ENCODE data around the gene JMJD4.

The JMJD4 gene

GRCh38 chr1:227748496-227749182 is 13.5 kb upstream of the JMJD4 start:
- no peak for DNase-seq

GRCh38 chr1:227747948-227748495 is 12.9 kb upstream of the JMJD4 start:
- DNase-seq = no peak

DNA sequence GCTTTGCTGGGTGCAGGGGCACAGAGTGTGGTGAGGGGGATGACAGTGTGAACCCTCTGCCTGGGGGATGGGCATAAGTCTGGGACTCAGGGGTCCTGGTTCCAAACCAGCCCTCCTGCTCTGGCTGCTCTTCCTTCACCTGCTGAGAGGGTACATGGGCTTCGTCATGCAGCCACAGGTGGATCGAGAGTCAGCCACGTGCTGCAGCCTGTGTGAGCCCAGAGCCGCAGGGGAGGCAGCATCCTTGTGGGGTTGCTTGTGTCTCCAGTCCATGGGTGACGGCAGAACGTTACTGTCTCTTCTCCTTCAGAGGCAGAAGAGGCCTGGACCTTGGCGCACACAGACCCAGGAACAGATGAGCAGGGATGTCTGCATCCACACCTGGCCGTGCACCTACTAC is 12.3 kb upstream of the JMJD4 start:
- no peak for DNase-seq

- no peak for DNase-seq
Measured at GRCh38 chr1:227746676-227747075, 11.6 kb upstream of the JMJD4 start.

DNA sequence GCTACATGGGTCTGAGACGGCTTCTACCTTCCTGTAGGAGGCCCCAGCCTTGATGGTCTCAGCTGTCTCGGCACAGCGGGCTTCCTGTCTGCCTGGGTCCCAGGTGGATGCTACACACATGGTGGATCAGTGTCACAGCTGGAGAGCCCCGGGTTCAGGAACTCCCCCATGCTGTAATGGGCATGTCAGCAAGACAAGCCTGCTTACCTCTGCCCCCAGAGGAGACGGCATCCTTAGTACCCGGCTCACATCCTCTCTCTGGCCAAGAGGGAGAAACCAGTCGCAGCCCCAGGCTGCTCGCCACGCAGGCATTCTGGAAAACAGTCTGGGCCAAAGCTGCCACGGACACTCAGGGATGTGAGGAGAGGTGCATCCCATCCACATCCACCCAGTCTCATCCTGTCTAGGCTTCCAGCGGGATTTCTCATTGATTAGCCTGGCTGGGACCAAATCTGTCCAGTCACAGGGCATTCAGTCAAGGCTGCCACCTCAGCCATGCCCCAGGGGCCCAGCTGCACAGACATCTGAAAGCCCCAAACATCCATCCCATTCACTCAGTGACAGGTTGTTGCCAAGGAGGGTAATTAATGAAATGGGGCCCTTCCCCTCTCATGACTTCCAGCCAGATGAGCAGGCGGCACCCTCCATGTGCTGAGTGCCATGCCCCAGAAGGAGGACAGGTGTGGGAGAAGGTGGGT is 10.6 kb upstream of the JMJD4 start:
- no peak for DNase-seq

DNA sequence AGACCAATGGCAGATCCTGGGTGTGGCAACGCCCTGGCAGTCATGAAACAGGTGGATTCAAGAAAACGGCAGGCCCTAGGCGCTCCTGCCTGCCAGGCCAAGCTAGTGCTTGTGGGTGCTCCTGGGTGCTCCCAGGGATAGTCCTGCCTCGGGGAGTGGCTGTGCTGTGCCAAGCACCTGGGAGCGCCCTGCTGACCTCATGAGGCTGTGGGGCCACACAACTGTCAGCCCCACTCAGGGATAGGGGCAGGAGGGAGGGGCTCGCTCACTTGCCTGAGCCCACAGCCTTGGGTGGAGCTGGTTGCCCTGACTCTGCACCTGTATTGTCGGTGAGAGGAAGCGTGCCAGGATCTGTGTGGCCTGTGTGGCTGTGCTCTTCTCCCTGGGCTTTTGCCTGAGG is 9.6 kb upstream of the JMJD4 start:
- DNase-seq = no peak

DNA sequence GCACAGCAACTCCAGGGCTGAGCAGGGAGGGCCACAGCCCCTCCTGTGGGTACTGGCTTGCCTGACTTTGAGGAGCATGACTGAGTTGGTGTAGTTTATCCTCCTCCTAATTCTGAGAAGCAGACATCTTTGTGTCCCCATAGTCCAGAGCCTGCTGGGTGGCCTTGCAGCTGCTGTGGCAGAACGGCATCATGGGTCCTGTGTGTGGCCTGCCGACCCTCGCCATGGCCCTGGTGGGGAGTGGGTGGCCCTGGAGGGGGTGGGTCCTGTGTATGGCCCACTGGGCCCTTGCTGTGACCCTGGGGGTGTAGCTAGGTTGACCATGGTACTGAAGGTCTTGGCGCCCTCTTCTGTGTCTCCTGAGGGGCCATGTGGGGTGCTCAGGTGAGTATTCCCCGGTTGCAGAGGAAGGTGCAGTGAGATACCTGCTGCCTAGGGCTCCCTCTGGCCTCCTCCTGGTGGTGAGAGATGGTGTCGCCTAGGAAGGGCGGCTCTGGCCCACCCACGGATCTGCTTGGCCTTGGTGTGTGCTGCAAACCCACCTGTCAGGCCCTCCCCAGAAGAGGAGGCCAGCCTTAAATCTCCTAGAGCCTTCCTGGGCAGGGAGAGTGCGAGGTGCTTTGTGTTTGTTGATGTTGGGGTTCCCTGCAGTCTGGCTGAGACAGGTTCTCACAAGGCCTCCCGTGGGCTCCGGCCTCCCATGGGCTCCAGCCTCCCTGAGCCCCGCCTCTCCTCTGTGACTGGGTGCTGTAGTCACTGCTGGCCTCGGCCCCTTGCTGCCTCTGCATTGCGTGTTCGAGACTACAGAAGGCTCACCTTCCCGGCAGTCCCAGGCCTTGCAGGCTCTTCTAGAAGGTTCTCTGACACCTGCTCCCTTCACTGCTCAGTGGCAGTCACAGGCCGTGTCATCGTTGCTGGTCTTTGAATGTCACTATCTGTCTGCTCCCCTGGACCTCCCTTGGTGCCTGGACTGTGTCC is 7.9 kb upstream of the JMJD4 start:
- no peak for DNase-seq

DNA sequence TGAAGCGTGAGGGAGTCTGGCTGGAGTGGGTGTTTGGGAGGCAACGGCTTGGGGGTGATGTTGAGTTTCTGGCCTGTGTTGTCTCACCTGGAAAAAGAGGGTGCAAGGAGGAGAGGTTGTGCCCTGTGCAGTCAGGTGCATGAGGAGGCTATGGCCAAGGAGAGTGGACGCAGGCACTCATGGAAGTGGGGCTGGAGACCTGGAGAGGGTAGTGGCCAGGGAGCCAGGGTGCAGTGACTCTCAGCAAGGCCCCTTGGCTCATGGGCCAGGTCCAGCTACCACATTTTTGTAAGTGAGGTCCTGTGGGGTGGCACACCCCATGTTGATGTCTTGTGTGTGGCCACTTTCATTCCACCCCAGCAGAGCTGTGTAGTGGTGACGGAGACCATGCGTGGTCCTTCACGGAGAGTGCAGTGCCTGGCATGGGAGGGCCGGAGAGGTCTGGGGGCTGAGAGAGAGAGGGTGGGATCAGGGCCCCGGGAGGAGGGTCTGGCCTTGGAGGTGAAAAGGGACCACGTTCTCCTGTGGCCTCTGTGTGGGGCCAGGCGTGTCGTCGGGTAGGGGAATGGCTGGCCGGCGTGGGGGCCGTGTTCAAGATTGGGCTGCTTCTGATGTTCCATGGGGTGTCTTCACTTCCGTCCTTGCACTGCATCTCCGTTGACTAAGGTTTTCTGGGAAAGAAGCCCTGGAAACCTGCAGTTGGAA is 6.2 kb upstream of the JMJD4 start:
- DNase-seq = no peak

- DNase-seq = no peak
Measured at GRCh38 chr1:227740401-227740960, 5.4 kb upstream of the JMJD4 start.

DNA sequence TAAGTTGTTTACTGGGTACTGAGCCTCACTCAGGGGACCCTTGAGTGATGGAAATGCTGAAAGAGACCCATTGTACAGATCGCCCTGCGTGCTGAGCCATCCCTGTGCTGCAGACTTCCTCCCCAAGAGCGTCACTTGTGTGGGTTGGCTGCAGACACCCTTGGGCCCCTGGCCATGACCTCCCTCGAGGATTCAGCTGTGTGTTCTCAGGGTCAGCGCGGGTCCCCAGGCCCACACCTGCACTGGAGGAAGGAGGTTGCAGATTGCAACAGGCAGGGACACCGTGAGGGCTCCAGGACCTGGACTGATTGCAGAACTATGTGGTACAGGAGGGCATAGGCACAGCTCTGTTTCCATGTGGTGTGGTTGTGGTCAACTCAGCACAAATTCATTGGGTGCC is 4.5 kb upstream of the JMJD4 start:
- no peak for DNase-seq

GRCh38 chr1:227738820-227739219 is 3.7 kb upstream of the JMJD4 start:
- DNase-seq = no peak

GRCh38 chr1:227736814-227737432 is 1.8 kb upstream of the JMJD4 start:
- DNase-seq = no peak

DNA sequence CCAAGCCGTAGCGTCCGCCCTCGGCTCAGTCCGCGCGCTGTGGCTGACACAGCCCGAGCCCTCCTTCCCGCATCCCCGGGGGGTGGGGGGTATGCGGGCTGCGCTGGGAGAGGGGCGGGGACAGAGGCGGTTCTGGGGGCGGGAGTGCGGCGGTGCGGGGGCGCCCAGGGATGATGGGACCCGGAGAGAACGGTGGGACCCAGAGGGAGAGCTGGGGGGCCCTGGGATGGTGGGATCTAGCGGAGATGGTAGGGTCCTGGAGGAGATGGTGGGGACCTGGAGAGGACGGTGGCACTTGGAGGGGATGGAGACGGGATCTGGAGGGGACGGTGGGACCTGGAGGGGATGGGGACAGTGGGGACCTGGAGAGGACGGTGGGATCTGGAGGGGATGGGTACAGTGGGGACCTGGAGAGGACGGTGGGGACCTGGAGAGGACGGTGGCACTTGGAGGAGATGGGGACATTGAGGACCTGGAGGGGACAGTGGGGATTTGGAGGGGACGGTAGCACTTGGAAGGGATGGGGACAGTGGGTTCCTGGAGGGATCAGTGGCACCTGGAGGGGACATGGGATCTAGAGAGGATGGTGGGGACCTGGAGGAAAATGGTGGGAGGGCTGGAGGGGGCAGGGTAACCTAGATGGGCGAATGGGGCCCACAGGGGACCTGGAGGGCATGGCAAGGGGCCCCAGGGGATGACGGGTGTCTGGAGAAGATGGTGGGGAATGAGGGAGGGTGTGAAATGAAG is 610 bp upstream of the JMJD4 start:
- no peak for DNase-seq

GRCh38 chr1:227734546-227734855 is 601 bp downstream of the JMJD4 start:
- no peak for DNase-seq

GRCh38 chr1:227733751-227734545 is 1.2 kb downstream of the JMJD4 start:
- no peak for DNase-seq

GRCh38 chr1:227733309-227733705 is 1.8 kb downstream of the JMJD4 start:
- DNase-seq = no peak

DNA sequence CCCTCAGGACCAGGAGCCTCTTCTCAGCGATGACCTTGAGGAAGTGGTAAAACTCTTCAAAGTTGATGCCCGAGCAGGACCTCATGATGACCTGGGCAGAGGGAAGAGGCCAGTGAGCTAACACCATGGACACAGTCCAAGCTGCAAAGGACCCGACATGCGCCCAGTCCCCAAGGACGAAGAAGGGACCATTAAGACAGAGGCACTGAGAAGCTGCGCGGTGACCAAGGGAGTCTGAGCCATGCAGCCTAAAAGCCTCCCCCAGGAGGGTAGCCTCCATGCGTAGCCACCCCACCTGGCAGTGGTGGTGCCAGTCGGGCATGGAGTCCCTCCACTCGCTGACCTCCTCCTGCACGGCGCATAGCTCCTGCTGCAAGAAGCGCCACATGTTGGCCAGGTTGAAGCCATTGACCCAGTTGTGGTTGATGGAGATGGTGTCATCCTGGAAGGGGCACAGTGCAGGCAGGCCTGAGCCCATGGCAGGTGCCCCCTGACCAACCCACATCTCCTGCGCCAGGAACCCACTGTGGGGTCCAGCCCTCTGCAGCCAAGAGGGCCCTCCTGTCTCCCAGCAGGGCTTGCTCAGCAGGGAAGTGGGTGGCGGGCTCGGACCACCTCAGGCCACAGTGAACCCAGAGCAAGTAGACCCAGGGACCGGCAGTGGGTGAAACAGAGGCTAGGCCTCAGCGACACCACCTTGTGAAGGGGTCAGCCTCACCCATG is 2.4 kb downstream of the JMJD4 start:
- DNase-seq = no peak

DNA sequence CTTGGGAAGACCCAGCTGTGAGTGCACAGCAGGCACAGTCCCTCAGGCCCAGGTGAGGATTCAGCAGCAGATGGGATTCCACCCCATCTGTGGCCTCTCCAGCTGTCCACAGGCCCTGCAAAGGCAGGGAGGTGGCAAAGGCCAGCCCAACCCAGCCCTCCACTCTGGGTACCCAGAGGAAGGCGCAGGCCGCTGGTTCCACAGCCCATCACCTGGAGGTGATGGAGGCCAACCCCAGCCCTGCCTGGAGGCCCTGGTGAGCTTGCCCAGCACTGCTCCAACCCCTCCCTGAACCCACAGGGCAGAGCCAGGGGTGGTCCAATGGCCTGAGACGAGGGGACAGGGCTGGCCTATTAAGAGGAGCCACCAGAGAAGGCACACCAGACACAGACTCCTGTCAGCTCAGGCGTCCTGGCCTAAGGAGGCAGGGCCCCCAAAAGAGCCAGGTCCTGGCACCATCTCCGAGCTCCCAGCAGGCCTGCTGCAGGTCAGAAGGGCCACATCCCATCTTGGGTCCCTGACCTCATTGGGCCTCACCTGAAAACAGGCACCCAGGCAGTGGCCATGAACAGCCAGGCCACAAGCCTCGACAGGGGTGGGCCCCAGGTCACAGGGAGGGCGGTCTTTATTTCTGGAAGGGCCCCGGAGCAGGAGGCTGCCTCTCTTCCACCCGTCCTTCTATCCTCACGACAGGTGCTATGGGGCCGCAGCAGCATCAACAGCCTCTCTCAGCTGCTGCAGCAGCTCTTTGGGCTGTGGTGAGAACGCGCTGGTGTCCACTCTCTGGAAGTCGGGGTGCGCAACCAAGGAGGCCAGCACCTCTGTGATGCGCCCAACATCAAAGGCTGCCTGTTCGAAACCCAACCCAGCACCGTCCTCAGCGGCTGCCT is 3.2 kb downstream of the JMJD4 start:
- DNase-seq = no peak

- no peak for DNase-seq
Measured at GRCh38 chr1:227731241-227731677, 3.8 kb downstream of the JMJD4 start.
